ENCODE measurements around the gene MEI1. TPM values are rescaled to one million over a fixed set of nuclear protein-coding genes. Genes with fewer than 3 reads are reported as not detected.
"Not testable (repeated sequence)": the region's sequence is repeated elsewhere in the genome, so short reads cannot be mapped to it uniquely, and the experiment has no call there.

MEI1 gene
- total RNA-seq, 3 donors from 2014 or later (not counting 1 experiment from before 2014, with no cell fraction given), result 44.7 to 75.6 (median 50.3) TPM

GRCh38 chr22:41834005-41834944 is 135.0 kb downstream of the MEI1 start:
- WGBS (ENCODE audit: insufficient coverage), result 15% methylated on average over 14 of the region's 14 CpGs

DNA sequence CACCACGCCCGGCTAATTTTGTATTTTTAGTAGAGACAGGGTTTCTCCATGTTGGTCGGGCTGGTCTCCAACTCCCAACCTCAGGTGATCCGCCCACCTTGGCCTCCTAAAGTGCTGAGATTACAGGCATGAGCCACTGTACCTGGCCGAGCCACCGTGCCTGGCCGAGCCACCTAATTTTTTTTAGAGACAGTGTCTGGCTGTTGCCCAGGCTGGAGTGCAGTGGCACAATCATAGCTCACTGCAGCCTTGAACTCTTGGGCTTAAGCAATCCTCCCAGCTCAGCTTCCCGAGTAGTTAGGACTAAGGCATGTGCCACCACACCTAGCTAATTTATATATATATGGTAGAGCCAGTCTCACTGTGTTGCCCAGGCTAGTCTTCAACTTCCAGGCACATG is 136.2 kb downstream of the MEI1 start:
- H3K27me3 Mint-ChIP-seq (ENCODE audit: low read depth in 2 of 2); H3K27me3 ChIP-seq (ENCODE audit: control insufficient read depth, insufficient read depth, low read length); DNase-seq; H3K4me3 ChIP-seq (ENCODE audit: low read length); H3K36me3 Mint-ChIP-seq; H3K27ac ChIP-seq (ENCODE audit: low read length); ATAC-seq; H3K9me3 Mint-ChIP-seq; intact Hi-C loops (cut with micrococcal nuclease); H3K9me3 ChIP-seq (ENCODE audit: control insufficient read depth, insufficient read depth, low read length): not testable (repeated sequence)
- Mint-ChIP-seq H3K4me1 (peaks cover 43 to 62% of the 10 kb centered on the region in 2 donors), H3K27ac (peak overlapping the region; percentile 76 to 99), H3K4me3 (peak overlapping the region; percentile 14)
- Histone ChIP-seq H3K4me1 (ENCODE audit: control insufficient read depth, insufficient read depth, low read length) (peaks cover 13% of the 10 kb centered on the region), H3K36me3 (ENCODE audit: control insufficient read depth, insufficient read depth, low read length) (peaks cover 10% of the 10 kb centered on the region)
- 96% methylated on average over 8 of the region's 8 CpGs for WGBS (ENCODE audit: insufficient coverage)

More at GRCh38 chr22:41834005-41834944, 135.0 kb downstream of the MEI1 start:
- peak overlapping the region; percentile 91 for H3K4me3 Mint-ChIP-seq
- intact Hi-C loops (cut with micrococcal nuclease), result no loop called here
- Histone ChIP-seq H3K36me3 (ENCODE audit: control insufficient read depth, insufficient read depth, low read length) (peaks cover 10% of the 10 kb centered on the region), H3K27ac (ENCODE audit: low read length) (peak overlapping the region; percentile 88), H3K27me3 (ENCODE audit: control insufficient read depth, insufficient read depth, low read length) (no peaks in the 10 kb centered on the region), H3K4me3 (ENCODE audit: low read length) (peak overlapping the region; percentile 99), H3K4me1 (ENCODE audit: control insufficient read depth, insufficient read depth, low read length) (peaks cover 13% of the 10 kb centered on the region), H3K9me3 (ENCODE audit: control insufficient read depth, insufficient read depth, low read length) (no peaks in the 10 kb centered on the region)
- H3K36me3 Mint-ChIP-seq, result no peaks in the 10 kb centered on the region
- H3K9me3 Mint-ChIP-seq, result no peaks in the 10 kb centered on the region
- ATAC-seq (no peak), DNase-seq (peak in 1 of 2 donors; percentile 36)
- H3K27ac Mint-ChIP-seq, result peak overlapping the region; percentile 99
- TF ChIP-seq, protein P1, sequence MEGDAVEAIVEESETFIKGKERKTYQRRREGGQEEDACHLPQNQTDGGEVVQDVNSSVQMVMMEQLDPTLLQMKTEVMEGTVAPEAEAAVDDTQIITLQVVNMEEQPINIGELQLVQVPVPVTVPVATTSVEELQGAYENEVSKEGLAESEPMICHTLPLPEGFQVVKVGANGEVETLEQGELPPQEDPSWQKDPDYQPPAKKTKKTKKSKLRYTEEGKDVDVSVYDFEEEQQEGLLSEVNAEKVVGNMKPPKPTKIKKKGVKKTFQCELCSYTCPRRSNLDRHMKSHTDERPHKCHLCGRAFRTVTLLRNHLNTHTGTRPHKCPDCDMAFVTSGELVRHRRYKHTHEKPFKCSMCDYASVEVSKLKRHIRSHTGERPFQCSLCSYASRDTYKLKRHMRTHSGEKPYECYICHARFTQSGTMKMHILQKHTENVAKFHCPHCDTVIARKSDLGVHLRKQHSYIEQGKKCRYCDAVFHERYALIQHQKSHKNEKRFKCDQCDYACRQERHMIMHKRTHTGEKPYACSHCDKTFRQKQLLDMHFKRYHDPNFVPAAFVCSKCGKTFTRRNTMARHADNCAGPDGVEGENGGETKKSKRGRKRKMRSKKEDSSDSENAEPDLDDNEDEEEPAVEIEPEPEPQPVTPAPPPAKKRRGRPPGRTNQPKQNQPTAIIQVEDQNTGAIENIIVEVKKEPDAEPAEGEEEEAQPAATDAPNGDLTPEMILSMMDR (IDR thresholded peaks at IDR 0.05), result no peak
- H3K4me1 Mint-ChIP-seq, result peaks cover 39 to 55% of the 10 kb centered on the region in 2 donors
- H3K27me3 Mint-ChIP-seq (ENCODE audit: low read depth in 2 of 2), result no peaks in the 10 kb centered on the region

GRCh38 chr22:41836551-41836950 is 137.2 kb downstream of the MEI1 start:
- DNase-seq (no peak), ATAC-seq (no peak)
- Mint-ChIP-seq H3K4me3 (no peak overlapping the region), H3K9me3 (no peaks in the 10 kb centered on the region), H3K4me1 (peaks cover 45 to 66% of the 10 kb centered on the region in 2 donors), H3K36me3 (no peaks in the 10 kb centered on the region), H3K27ac (peak overlapping the region; percentile 76 to 99), H3K27me3 (ENCODE audit: low read depth in 2 of 2) (no peaks in the 10 kb centered on the region)
- H3K27ac ChIP-seq (ENCODE audit: low read length), result no peak overlapping the region
- WGBS (ENCODE audit: insufficient coverage), result 100% methylated on average over 1 of the region's 2 CpGs
- intact Hi-C loops (cut with micrococcal nuclease), result no loop called here
- no peaks in the 10 kb centered on the region for H3K27me3 ChIP-seq (ENCODE audit: control insufficient read depth, insufficient read depth, low read length)
- TF ChIP-seq, protein P1 (IDR thresholded peaks at IDR 0.05), result no peak
- peaks cover 13% of the 10 kb centered on the region for H3K4me1 ChIP-seq (ENCODE audit: control insufficient read depth, insufficient read depth, low read length)
- H3K9me3 ChIP-seq (ENCODE audit: control insufficient read depth, insufficient read depth, low read length), result no peaks in the 10 kb centered on the region
- H3K36me3 ChIP-seq (ENCODE audit: control insufficient read depth, insufficient read depth, low read length), result peaks cover 10% of the 10 kb centered on the region
- H3K4me3 ChIP-seq (ENCODE audit: low read length), result no peak overlapping the region

DNA sequence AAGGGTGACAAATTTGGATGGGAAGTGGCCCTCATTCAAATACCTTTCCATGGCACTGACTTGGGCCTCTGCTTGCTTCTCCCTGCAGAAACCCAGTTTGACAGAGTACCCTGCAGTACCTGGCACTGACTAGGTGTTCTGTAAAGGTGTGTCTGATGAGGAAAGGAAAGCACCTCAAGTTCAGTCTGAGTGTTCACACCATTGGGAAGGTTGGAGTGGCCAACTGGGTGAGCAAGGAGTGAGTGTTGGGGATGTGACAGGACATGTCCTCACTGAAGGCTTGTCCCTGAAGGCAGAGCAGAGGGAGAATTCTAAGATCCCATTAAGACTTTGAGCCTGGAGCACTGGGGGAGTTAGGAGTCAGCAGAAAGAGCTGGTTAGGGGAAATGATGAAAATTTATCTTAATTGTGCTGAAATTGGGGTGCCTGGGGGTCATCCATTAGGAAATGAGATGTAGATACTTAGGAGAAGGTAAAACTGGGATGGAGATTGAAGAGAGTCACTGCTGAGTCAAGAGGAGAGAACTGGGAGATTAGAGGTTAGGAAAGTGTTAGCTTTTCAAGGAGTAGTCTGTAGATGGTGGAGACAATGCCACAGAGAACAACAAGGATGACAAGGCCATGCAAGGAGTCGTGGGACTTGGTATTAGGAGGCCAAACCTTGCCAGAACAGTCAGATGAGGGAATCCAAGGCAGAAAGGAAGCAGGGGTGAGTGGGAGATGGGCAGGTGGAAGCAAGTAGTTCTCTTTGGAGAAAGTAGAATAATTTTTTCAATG is 139.7 kb downstream of the MEI1 start:
- H3K4me1 Mint-ChIP-seq, result peaks cover 32 to 61% of the 10 kb centered on the region in 2 donors
- Histone ChIP-seq H3K4me1 (ENCODE audit: control insufficient read depth, insufficient read depth, low read length) (peaks cover under 1% of the 10 kb centered on the region), H3K27ac (ENCODE audit: low read length) (no peak overlapping the region), H3K27me3 (ENCODE audit: control insufficient read depth, insufficient read depth, low read length) (no peaks in the 10 kb centered on the region), H3K4me3 (ENCODE audit: low read length) (no peak overlapping the region), H3K9me3 (ENCODE audit: control insufficient read depth, insufficient read depth, low read length) (no peaks in the 10 kb centered on the region), H3K36me3 (ENCODE audit: control insufficient read depth, insufficient read depth, low read length) (peaks cover 10% of the 10 kb centered on the region)
- peak overlapping the region; percentile 41 to 56 for H3K27ac Mint-ChIP-seq
- intact Hi-C loops (cut with micrococcal nuclease), result no loop called here
- H3K36me3 Mint-ChIP-seq, result no peaks in the 10 kb centered on the region
- DNase-seq, result no peak
- no peaks in the 10 kb centered on the region for H3K27me3 Mint-ChIP-seq (ENCODE audit: low read depth in 2 of 2)
- 92% methylated on average over 1 of the region's 1 CpG for WGBS (ENCODE audit: insufficient coverage)
- no peak overlapping the region for H3K4me3 Mint-ChIP-seq
- no peaks in the 10 kb centered on the region for H3K9me3 Mint-ChIP-seq
- TF ChIP-seq, protein P1 (IDR thresholded peaks at IDR 0.05), result no peak
- no peak for ATAC-seq
